GM12878 (cell line): Measurements from ENCODE around the gene NFKBIB. TPM values are rescaled to one million over a fixed set of nuclear protein-coding genes. Genes with fewer than 3 reads are reported as not detected.

ENCODE experiments used
- ATAC-seq: fragments of 200-7000 bp; cut with Tn5 transposase; 3 replicates; pipeline ENCODE4 v1.9.1; 2020; ENCODE audit warnings: mild to moderate bottlenecking, moderate library complexity
- BruUV-seq: library from RNA; stranded (reverse); fragments of 400-500 nt; replicated peaks from 2 replicates; lab custom pipeline; 2021; lab: Mats Ljungman, UMichigan
- CTCF ChIA-PET: fragments of 300-600 bp; sonication (Branson Sonifier 250); formaldehyde crosslinking; extraction: SDS; loops from one replicate; lab custom pipeline; 2021; ENCODE audit warnings: inconsistent platforms; lab: Yijun Ruan, JAX
- POLR2A ChIA-PET: fragments of 350-600 bp; formaldehyde crosslinking; extraction: SDS; loops from one replicate; lab custom pipeline; 2021; ENCODE audit warnings: inconsistent platforms; lab: Charles Lee
- RAD21 ChIA-PET: fragments of 300-600 bp; sonication (Branson Sonifier 250); formaldehyde crosslinking; loops from one replicate; lab custom pipeline; 2023; ENCODE audit warnings: antibody characterized with exemption; ENCODE audit not compliant: unreplicated experiment; lab: Charles Lee
- SMC1A ChIA-PET: fragments of 300-600 bp; sonication (Branson Sonifier 250); formaldehyde crosslinking; loops from one replicate; lab custom pipeline; 2023; ENCODE audit not compliant: unreplicated experiment, uncharacterized antibody; lab: Charles Lee
- DNase-seq: peaks from one replicate; pipeline ENCODE4 v3.0.0-alpha.2; 2011; ENCODE audit warnings: low read depth, low spot score
- FAIRE-seq: peaks from 3 replicates; lab custom pipeline; 2011; peaks lifted over from hg19 to GRCh38; lab: Jason Lieb, UNC
- H2AFZ ChIP-seq: 2 replicates; pipeline ENCODE4 v1.6.0; 2011; ENCODE audit warnings: low read depth, low read length, control low read depth; ENCODE audit not compliant: control insufficient read depth
- H3K27ac ChIP-seq: 2 replicates; pipeline ENCODE4 v1.5.1; 2011; ENCODE audit warnings: control low read depth; ENCODE audit not compliant: control insufficient read depth, insufficient read depth
- H3K27me3 ChIP-seq, 2 experiments: replicated peaks in 1 of 2; 2 replicates each; pipeline versions ENCODE4 v1.6.0 to v1.6.1; 2011; ENCODE audit warnings: low read length in 1 of 2; ENCODE audit not compliant: control insufficient read depth in 2 of 2, insufficient read depth in 2 of 2
- H3K36me3 ChIP-seq, 2 experiments: 2 replicates each; pipeline ENCODE4 v1.5.1; 2011; ENCODE audit warnings: low read length in 1 of 2; ENCODE audit not compliant: control insufficient read depth in 2 of 2, insufficient read depth in 2 of 2
- H3K4me1 ChIP-seq: 2 replicates; pipeline ENCODE4 v1.6.1; 2011; ENCODE audit warnings: mild to moderate bottlenecking, low read length, moderate library complexity, mixed read lengths; ENCODE audit not compliant: control insufficient read depth, insufficient read depth
- H3K4me2 ChIP-seq: 2 replicates; pipeline ENCODE4 v1.6.0; 2011; ENCODE audit warnings: control low read depth; ENCODE audit not compliant: control insufficient read depth, insufficient read depth
- H3K4me3 ChIP-seq: fragments of 200-600 bp; sonication (generic); 2 replicates; pipeline ENCODE4 v1.5.1; 2016
- H3K79me2 ChIP-seq: 2 replicates; pipeline ENCODE4 v1.6.0; 2011; ENCODE audit warnings: low read length; ENCODE audit not compliant: control insufficient read depth, insufficient read depth
- H3K9ac ChIP-seq: 2 replicates; pipeline ENCODE4 v1.8.0; 2011; ENCODE audit warnings: low read length, control low read depth, mixed read lengths; ENCODE audit not compliant: control insufficient read depth, insufficient read depth
- H3K9me3 ChIP-seq: replicated peaks from 3 replicates; pipeline ENCODE4 v1.5.1; 2011; ENCODE audit warnings: mild to moderate bottlenecking, low read length; ENCODE audit not compliant: control insufficient read depth, insufficient read depth
- H4K20me1 ChIP-seq: 2 replicates; pipeline ENCODE4 v1.6.0; 2011; ENCODE audit not compliant: control insufficient read depth, insufficient read depth
- CHD4 ChIP-seq: fragments of 200-600 bp; sonication (generic); IDR thresholded peaks from 2 replicates; pipeline ENCODE4 v1.6.1; 2016; ENCODE audit warnings: mild to moderate bottlenecking
- E4F1 ChIP-seq: fragments of 450-650 bp; IDR thresholded peaks from 2 replicates; pipeline ENCODE4 v1.6.1; 2018; ENCODE audit warnings: borderline replicate concordance, mild to moderate bottlenecking; ENCODE audit not compliant: partially characterized antibody
- EGR1 ChIP-seq, 2 experiments: IDR thresholded peaks; 1 replicate in 1 of 2; 2 replicates in 1 of 2; pipeline ENCODE4 v1.6.1; 2011 to 2012; ENCODE audit warnings: low read depth in 2 of 2, low read length in 2 of 2, borderline replicate concordance in 1 of 2, mild to moderate bottlenecking in 1 of 2, moderate library complexity in 1 of 2
- EP300 ChIP-seq, 2 experiments: fragments of 150-350 bp in 1 of 2; IDR thresholded peaks; 2 replicates each; pipeline ENCODE4 v1.6.1; 2011 to 2012; ENCODE audit warnings: low read depth in 2 of 2, low read length in 2 of 2, borderline replicate concordance in 1 of 2, improper control_type of control experiment in 1 of 2, inconsistent platforms in 1 of 2; ENCODE audit not compliant: control insufficient read depth in 1 of 2
- HCFC1 ChIP-seq: fragments of 150-350 bp; IDR thresholded peaks from 2 replicates; pipeline ENCODE4 v1.6.1; 2014; ENCODE audit warnings: low read length
- IKZF1 ChIP-seq: fragments of 450-650 bp; conservative IDR thresholded peaks from 2 replicates; pipeline ENCODE4 v1.6.1; 2017; ENCODE audit warnings: antibody characterized with exemption, mild to moderate bottlenecking
- IRF5 ChIP-seq: fragments of 450-650 bp; IDR thresholded peaks from 2 replicates; pipeline ENCODE4 v1.6.1; 2017; ENCODE audit warnings: borderline replicate concordance
- MTA2 ChIP-seq: fragments of 450-650 bp; IDR thresholded peaks from 2 replicates; pipeline ENCODE4 v1.6.1; 2016; ENCODE audit warnings: low read depth, mild to moderate bottlenecking, moderate library complexity
- MXI1 ChIP-seq: fragments of 150-350 bp; IDR thresholded peaks from 2 replicates; pipeline ENCODE4 v1.6.1; 2011; ENCODE audit warnings: low read depth, mild to moderate bottlenecking, inconsistent platforms, low read length, improper control_type of control experiment
- PBX3 ChIP-seq: IDR thresholded peaks from 2 replicates; pipeline ENCODE4 v1.6.1; 2011; ENCODE audit warnings: mild to moderate bottlenecking, low read depth, low read length, moderate library complexity; ENCODE audit not compliant: insufficient replicate concordance
- SUPT20H ChIP-seq: IDR thresholded peaks from 2 replicates; pipeline ENCODE4 v1.6.1; 2011; ENCODE audit warnings: low read depth, mild to moderate bottlenecking, low read length, moderate library complexity, borderline replicate concordance; ENCODE audit not compliant: control insufficient read depth
- YBX1 ChIP-seq: fragments of 450-650 bp; IDR thresholded peaks from 2 replicates; pipeline ENCODE4 v1.6.1; 2016; ENCODE audit warnings: antibody characterized with exemption
- ZBTB33 ChIP-seq: fragments of 450-650 bp; IDR thresholded peaks from 2 replicates; pipeline ENCODE4 v1.6.1; 2017; ENCODE audit warnings: mild to moderate bottlenecking
- WGBS: methylation state at CpG from one replicate; pipeline ENCODE4 v1.1.6; 2016; ENCODE audit warnings: low lambda C conversion rate; ENCODE audit not compliant: insufficient replicate concordance, insufficient coverage; ENCODE audit errors: missing lambda C conversion rate; 5-methylcytosine and 5-hydroxymethylcytosine counted together
- in situ Hi-C: fragments of 300-500 bp; cut with MboI; formaldehyde crosslinking; loops from 9 replicates; pipeline ENCODE4 v1.14.3; 2018; ENCODE audit warnings: mixed read lengths
- intact Hi-C: fragments of 100-400 bp; cut with micrococcal nuclease; formaldehyde crosslinking; loops from one replicate; pipeline ENCODE4 v1.14.2; 2022; ENCODE audit not compliant: unreplicated experiment
- polyA plus RNA-seq, 11 experiments: library from polyadenylated mRNA; depleted of rRNA in 4 of 11; unstranded in 6 of 11; stranded (reverse) in 5 of 11; fragments of >200 nt; fragmentation: Nextera tagmentation in 4 of 11; fragmentation: Illumina TruSeq in 1 of 11; extraction: Ambion mirVana in 4 of 11; extraction: Trizol in 1 of 11; gene quantifications; 1 replicate in 1 of 11; 2 replicates in 10 of 11; pipeline versions ENCODE4 v1.2.1 to v1.2.3, GENCODE V29; 2011 to 2016; ENCODE audit warnings: inconsistent platforms in 2 of 11, missing spikeins in 2 of 11, low read depth in 1 of 11
- total RNA-seq, 4 experiments: library from RNA; depleted of rRNA in 3 of 4; stranded (reverse); fragments of >200 nt in 3 of 4; fragmentation: Illumina TruSeq in 1 of 4; extraction: Trizol in 1 of 4; gene quantifications; 2 replicates each; pipeline versions ENCODE4 v1.2.1 to v1.2.3, GENCODE V29; 2013 to 2021

NFKBIB gene
- total and polyA plus RNA-seq, 10 of the 15 experiments (the other 5 are each of a cell fraction or from before 2014, with no cell fraction given), result 1.2 to 60.9 (median 31.0) TPM

GRCh38 chr19:38867171-38867780 lies 32.5 kb upstream of the NFKBIB start:
- ATAC-seq (no peak), DNase-seq (no peak), FAIRE-seq (no peak)
- no peak overlapping the region for H2AFZ ChIP-seq
- 86% methylated on average over 10 of the region's 10 CpGs for WGBS
- no peak overlapping the region for H3K9ac ChIP-seq
- H3K27ac ChIP-seq, result no peak overlapping the region
- intact Hi-C loops, result loop anchor here (5.0 kb wide), 1 partner anchor 65 kb away; the partner anchor contains the start of genes MRPS12 and SARS2
- in situ Hi-C loops, result loop anchor here (5.0 kb wide), 1 partner anchor 315 kb away; no protein-coding TSS in a partner anchor
- H3K27me3 ChIP-seq, result no peaks in the 10 kb centered on the region
- SMC1A ChIA-PET, result interaction anchor here (1.3 to 4.6 kb wide), 3 partner anchors 10 to 18 kb away, joined by 4 to 39 read pairs (median 15); partner anchors contain the start of gene HNRNPL
- no peak overlapping the region for H3K4me2 ChIP-seq
- no peaks in the 10 kb centered on the region for H3K79me2 ChIP-seq
- no peaks in the 10 kb centered on the region for H4K20me1 ChIP-seq
- POLR2A ChIA-PET, result interaction anchor here (0.8 to 9.7 kb wide), 4 partner anchors 10 to 18 kb away, joined by 3 to 144 read pairs (median 10); partner anchors contain the start of gene HNRNPL
- no peak overlapping the region for H3K4me3 ChIP-seq
- H3K4me1 ChIP-seq, result peaks cover 37% of the 10 kb centered on the region
- CTCF ChIA-PET, result interaction anchor here (1.0 to 2.4 kb wide), 7 partner anchors 10 to 69 kb away, joined by 3 to 13 read pairs (median 5); partner anchors contain the start of genes ECH1 and RINL
- no peaks in the 10 kb centered on the region for H3K9me3 ChIP-seq
- no peaks in the 10 kb centered on the region for H3K36me3 ChIP-seq
- BruUV-seq, result no TSS peak
- RAD21 ChIA-PET, result interaction anchor here (1.6 to 4.3 kb wide), 4 partner anchors 10 to 323 kb away, joined by 3 to 34 read pairs (median 10); partner anchors contain the start of genes MRPS12 and SARS2
- TF ChIP-seq HCFC1, result no peak
- TF ChIP-seq CHD4, result no peak
- no peak for TF ChIP-seq MXI1
- TF ChIP-seq PBX3, result no peak
- TF ChIP-seq E4F1, result no peak
- TF ChIP-seq IRF5, result no peak
- no peak for TF ChIP-seq SUPT20H
- TF ChIP-seq IKZF1, result no peak
- TF ChIP-seq ZBTB33, result no peak
- no peak for TF ChIP-seq YBX1
- TF ChIP-seq EGR1 (IDR thresholded peaks at IDR 0.05; ENCODE audit: borderline replicate concordance in 1 of 2, low read depth in 2 of 2, low read length in 2 of 2), result no peak
- TF ChIP-seq EP300 (IDR thresholded peaks at IDR 0.05; ENCODE audit: borderline replicate concordance in 1 of 2, control insufficient read depth in 1 of 2, low read depth in 2 of 2, low read length in 2 of 2), result no peak
- no peak for TF ChIP-seq MTA2
